NK-92 treated with Interleukin-12 subunit alpha and Interleukin-12 subunit beta, amount 100 ng/mL, for 24 hours (cell line): ENCODE results near the gene PAPPA2.

Experiments used
- DNase-seq: peaks from one replicate; lab custom pipeline; 2025; lab: John Stamatoyannopoulos, UW

Gene PAPPA2

DNA sequence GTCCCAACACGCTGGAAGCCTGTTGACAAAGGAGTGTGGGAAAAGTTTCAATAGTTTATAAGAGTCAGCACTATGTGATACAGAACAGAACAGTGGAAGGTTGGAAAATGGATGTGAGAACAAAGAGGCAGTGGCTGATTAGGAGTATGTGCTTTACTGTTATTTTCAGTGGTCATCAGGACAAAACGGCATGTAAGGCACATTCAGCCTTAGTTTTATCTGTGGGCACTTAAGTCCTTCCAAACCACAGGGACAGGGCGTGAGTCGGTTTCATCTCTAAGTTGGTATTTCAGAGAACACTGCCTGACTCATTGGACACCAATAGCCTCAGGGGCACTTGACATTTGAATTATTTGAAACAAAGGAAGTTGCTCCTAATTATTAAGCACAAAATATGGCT, 394.7 kb downstream of the PAPPA2 start:
- no peak for DNase-seq

DNA sequence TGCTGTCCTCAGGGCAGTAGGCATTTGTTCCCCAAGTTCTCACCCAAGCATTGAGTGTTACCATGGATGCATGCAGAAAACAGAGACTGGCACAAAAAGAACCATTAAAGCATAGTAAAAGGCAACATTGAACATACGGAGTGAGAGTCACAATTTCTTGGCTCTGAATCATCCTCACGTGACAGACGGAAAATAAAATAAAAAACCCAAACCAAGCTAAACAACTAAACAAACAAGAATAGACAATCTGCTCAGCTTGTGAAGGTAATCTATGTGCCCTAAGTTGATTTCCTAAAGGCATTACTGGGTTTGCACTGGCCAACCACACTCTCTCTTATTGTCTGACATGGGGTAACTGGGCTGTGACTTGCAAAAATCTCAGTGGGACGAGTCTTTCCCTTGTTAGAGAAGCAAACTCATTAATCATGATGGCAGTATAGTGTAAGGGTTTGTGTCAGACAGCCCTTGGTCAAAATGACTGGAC, 395.5 kb downstream of the PAPPA2 start:
- DNase-seq = no peak

DNA sequence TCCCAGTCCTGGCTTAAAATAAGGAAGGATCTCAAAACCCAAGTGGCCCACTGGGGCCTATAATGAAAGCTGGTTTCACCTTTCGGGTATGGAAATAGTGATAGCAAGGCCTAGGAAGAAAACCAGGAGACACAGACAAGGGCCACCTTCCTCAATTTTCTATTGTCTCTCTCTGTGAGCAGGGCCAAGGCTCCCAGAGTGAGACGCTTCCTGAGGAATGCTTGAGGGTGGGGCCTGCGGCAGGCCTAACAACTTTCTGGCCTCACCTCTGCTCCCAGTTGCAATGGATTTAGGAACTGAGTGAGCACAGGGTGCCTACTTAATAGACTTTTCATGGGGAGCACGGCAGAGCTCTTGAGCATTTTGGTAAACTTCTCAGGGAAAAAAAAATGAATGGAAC, 400.6 kb downstream of the PAPPA2 start:
- no peak for DNase-seq

DNA sequence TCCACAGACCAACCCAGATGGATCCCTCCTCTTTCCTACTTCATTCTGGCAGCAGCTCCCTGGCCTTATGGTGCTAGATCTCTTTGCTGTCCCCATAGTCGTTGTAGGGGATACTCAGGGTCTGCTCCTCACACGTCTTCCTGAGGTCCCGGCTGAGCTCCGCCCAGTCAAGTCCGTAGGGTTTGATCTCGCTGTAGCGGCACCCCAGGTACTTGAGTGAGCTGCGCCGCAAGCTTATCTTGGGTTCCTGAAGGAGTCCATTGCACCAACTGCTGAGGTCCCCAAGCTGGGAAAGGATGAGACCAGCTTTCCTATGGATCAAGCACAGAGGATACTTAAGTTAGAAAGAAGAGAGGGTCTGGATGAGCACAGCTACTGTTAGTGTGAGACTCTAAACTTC, 401.2 kb downstream of the PAPPA2 start:
- no peak for DNase-seq

DNA sequence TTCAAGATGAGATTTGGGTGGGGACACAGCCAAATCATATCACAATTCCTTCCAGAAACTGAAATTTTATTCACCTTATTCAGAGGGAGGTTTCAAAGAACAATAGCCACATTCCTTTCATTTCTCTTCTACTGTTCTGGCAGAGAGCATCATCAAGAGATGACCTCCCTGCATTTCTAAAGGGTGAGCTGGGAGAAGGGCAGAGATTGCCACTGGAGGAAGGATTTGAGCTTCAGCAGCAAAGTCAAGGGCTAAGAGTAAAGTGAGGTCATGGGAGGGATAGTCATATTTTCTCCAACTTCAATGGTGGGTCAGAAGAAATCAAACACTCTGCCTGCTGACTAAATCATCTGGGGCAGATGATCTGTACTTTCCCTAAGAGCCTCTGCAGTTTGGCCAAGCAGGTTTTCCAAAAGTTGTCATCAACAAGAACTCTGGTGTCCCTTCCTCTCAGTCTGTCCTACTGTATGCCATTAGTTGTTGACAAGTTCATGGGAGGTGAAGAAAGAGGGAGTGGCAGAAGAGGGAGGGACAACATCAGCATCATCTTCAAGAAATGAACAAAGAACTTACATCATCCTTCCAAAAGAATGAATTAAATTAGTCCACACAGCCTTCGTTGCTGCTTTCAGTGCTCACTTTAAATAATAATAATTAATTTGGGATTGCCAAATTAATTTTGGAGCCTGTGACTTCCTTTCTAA, 403.2 kb downstream of the PAPPA2 start:
- no peak for DNase-seq

DNA sequence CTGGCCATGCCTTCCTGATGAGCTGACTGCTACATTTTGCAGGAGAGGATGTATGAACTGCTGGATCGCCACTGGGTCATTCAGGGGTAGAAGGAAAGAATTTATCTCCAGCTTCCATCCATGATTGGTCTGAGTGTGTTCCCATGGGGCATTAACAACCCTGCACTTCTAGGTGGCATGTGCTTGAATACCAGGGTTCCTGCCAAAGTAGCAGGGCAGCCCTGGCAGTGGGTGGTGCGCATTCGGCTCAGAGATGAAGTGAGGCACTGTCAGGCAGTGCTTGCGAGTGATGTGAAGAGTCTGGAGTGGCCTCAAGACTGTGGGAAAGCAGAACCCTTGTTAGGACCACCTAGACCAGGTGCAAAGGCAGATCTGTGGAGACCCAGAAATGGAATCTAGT, 406.6 kb downstream of the PAPPA2 start:
- no peak for DNase-seq

DNA sequence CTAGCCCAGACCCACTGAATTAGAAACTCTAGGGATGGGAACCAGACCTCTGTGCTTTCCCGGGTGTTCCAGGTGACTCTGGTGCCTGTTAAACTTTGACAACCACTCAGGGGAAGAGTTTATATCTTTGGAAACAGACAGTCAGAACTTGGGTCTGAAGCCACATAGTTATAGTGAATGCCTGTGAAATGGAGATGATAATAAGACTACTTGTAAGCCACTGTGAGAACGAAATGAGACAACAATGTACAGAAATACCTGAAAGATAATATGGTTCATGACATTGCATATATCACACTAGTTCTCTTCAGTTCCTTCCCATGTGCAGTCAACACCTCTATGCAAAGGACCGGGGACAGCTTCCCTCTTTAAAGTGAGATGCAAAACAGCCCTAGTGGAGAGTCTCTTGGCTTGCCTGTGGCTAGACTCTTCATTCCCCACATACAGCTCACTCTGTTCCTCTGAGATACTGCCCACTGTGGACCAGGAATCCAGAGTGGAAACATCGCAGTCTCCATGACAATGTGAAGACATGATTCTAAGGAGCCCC, 414.1 kb downstream of the PAPPA2 start:
- no peak for DNase-seq

DNA sequence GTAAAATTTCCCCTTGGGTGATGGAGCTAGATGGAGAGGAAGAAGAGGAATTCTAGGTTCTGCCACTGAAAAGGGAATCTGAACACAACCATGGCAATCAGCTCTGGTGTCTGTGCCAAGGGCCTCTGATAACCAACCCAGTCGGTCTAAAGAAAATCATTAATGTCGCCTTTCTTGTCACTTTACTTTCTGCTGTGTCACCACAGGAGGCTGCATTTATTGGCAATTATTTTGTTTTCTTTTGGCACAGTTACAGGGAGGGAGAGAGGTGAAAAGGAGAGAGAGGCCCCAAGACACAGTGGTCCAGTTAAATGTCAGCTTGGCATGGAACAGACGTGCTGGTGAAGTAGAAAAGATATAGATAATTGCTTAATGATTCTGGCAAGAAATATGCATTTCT, 414.6 kb downstream of the PAPPA2 start:
- no peak for DNase-seq

DNA sequence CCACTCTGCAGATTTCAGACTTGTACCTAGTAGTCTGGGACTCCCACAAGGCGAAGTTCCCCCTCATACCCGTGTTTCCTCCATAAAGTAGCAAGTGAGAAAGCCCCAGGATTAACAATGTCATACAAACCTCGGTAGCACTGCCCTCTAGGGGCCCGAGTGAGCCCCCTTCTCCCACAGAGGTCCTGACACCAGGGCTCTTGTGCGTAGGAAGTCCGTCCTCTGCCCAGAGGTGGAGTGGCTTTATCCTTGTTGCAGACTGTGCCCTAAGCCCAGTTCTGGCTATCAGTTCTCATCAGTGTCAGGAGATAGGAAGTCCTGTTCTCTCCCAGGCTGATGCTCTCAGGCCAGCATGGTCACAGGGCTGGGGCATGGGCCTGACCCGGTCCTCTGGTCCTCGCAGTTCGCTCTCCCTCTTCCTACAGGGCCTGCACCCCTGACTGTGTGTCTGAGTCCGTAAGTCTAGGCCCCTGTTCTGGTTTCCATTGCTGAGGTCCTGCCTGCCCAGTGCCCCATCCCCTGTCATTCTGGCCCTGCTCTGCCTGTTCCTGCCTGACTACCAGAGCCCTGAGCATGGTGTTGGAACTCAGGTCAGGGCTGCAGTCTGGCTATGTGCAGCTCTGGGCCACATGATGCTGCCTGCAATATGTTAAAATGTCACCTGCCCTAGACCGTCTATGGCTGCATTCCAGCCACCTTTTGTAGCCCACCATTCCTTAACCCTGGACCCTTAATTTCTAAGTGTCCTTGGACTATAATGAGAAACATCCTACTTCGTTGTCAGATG, 416.0 kb downstream of the PAPPA2 start:
- DNase-seq = no peak

DNA sequence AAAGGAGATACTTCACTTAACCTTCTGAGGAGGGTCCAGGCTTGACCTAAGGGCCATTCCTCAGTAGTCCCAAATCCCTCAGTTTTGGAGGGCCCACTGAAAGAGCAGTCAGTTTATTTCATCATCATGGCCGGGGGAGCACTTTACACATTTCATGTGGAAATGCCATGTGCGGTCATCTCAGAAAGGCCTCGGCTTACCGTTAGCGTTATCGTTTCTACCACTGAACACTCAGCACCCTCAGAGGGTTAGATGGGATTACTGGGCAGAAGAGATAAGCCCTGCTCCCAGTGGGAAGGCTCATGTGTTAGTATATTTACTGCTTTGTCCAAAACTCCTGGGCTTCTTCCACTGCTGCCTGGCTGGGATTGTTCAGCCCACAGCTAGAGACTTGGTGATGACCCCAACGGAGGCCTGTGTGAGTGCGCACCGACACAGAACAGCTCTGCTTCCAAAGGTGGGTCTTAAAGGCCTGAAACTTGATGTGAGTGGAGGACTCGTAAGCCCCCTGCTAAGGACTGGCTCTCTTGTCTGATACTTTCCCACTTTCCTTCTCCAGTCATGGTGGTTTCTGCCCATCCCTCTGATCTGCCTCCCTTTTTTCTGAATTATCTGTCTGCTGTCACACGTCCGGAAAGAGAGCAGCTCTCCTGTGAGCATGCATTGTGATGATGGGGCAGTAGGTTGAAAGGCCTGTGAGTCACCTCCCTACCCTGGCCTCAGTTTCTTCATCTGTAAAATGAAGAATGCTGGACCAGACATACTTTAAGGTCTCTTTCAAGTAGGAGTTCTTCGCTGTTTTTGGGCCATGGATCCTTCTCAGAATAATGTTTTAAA, 417.0 kb downstream of the PAPPA2 start:
- no peak for DNase-seq

DNA sequence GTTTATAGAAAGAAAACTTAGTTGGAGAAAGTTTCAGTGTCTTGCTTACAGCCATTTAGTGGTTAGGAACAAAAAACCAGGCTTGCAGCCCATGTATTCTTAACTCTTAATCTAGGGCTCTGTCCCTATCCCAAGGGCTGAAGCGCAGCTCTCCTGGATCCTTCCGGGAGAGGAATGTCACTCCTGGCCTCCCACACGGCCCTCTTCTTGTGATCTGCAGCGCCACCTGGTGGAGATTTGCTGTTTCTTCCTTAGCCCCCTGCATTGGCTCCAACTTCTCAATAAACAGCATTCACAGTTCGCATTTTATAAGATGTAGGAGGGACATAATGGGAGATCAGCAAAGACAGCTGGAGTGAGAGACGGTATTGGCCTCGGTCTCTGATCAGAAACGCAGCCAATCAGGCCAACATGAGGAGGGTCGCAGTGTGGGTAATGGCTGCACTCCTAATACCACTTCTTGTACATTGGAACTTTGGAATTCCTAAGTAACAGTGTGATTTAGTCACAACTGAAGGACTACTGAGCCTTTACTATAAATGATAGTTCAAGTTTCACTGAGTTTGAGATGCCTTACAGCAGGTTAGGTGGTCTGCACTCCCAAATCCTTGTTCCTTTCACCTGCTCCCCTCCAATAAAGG, 418.1 kb downstream of the PAPPA2 start:
- peak; percentile 23 for DNase-seq

DNA sequence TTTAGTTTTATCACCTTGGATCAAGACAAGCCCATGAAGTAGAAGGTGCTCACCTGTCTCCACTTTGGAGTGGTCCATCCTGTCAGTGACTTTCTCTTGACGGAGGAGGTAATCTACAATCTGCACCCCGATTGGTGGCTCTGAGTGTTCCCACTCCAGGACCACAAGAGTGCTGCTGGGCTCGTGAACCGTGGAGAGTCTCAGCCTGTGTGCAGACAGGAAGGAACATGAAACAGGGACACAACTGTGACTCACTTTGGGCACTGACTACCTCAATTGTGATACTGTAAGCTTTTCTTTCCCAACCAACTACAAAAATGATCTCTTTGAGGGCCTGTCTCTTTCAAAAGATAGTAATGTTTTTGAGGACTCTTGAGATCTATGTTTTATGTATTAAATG, 421.3 kb downstream of the PAPPA2 start:
- no peak for DNase-seq

DNA sequence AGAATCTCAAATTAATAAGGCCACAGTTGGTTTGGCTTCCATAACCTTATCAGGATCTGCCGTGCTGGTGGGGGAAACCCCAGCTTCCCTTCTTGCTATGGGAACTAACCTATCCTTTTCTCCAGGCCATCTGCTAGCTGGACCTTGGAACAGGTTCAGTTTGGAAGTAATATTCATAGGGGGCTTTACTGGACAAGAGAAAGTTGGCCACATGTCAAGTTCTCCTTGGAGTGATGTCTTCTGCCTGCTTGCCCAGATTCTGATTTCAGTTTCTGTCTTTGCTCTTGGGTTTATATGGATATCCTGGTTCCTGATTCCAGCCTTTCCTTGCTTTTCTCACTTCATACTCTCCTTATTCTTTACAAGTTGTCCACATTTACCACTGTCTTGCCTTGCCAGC, 421.9 kb downstream of the PAPPA2 start:
- no peak for DNase-seq

DNA sequence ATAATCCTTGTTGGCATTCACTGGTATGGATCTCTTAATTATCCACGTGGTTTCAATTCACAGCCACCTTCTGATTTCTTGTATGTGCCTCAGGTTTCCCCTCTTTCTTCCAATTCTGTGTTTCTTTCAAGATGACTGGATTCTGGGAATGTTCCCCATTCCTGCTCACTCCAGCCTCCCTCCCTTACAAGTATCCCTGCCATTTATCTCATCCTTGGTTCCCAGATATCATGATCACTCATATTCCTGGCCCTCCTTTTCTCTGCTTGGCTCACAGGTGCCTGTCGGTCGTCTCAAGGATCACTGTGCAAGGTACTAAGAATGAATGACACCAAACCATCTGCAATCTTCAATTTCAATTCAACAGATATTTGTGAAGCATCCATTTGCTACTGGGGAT, 422.4 kb downstream of the PAPPA2 start:
- no peak for DNase-seq

DNA sequence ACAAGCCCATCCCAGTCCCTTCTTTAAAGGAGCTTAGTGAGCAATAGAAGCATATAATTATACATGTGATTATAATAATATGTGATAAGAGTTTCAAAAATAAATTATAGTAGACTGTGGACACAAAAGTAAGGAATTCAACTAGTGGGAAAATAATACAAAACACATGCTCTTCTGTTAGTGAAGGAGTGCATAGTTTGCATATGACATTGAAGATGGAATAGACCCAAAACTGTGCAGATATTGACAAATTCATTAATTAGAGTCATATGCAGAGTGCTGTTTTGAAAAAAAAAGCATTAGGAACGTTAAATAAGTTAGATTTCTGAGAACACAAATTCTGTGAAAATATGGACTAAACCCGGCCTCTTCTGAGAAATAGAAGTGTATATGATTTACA, 422.8 kb downstream of the PAPPA2 start:
- DNase-seq = no peak

DNA sequence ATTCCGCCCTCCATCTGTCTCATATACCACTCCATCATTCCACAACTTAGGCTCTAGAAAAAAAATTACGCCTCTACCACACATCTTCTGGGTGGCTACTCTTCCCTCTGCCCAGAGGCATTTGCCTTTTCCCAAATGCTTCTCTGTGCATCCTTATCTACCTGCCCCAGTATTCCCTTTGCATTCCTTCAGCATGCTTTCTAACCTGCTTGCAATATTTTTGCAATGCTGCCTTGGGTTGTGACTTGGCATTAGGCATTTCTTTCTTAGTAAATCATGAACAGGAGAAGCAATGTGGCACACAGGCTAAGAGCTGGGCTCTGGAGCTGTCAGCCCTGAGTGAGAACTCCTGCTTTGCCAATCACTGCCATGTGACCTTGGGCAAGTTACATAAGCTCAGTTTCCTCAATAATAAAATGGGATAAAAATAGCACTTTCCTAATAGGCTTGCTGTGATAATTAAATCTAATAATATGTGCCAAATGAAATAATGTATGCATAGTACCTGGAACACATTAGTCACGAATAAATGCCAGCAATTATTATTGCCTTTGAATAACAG, 425.6 kb downstream of the PAPPA2 start:
- no peak for DNase-seq

DNA sequence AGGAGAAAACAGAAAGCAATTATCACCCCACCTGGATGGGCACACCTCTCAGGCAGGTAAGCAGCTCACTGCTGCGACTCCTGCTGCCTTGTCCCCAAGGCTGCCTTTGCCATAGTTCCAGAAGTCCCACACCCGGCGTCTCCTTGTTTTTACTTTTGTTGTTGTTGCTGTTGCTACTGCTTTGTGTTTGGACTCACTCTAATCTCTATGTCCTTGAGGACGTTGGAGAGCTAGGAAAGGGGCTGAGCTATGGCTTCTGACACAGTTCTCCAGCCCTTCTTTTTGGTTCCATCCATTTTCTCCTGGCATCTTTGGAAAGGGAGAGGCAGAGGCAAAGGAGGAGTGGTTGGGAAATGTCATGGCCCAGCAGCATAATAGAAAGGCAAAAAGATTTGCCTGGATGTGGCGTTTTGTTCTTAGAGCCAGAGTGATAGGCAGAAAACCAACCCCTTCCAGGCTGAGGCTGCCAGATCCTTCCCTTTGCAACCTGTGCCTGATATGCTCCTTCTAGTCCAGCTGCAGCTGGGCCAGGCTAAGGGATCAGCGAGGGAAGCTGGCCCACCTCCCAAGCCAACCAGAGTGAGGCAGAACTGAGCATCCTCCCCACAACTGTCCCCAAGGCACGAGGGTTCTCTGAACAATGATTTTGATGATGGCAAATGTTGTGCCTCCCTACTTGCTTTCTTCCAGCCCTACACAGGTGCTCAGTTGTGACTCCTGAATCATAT, 430.8 kb downstream of the PAPPA2 start:
- DNase-seq = no peak

DNA sequence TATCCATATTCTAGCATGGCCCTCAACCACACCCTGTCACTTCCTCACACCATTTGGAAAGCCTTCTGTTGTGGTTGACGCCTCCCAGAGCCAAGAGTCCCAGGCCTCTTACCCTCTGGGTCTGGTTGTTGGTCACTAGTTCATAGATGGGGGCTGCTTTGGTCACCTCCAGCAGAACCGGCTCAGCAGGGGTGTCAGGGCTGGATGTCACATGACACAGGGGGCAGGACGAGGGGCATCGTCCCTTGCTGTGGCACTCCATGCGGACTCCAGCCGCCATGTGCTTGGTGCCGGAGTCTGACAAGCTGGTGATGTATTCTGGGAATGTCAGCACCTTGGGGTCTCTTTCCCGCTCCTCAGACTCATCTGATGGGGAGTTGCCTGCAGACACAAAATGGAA, 431.5 kb downstream of the PAPPA2 start:
- no peak for DNase-seq
